ENCODE results near the gene CXCR2. TPM values are rescaled to one million over a fixed set of nuclear protein-coding genes. Genes with fewer than 3 reads are reported as not detected.
"Not testable (repeated sequence)": the region's sequence is repeated elsewhere in the genome, so short reads cannot be mapped to it uniquely, and the experiment has no call there.

CXCR2 gene
- total RNA-seq, 1 donor from 2014 or later: not detected

DNA sequence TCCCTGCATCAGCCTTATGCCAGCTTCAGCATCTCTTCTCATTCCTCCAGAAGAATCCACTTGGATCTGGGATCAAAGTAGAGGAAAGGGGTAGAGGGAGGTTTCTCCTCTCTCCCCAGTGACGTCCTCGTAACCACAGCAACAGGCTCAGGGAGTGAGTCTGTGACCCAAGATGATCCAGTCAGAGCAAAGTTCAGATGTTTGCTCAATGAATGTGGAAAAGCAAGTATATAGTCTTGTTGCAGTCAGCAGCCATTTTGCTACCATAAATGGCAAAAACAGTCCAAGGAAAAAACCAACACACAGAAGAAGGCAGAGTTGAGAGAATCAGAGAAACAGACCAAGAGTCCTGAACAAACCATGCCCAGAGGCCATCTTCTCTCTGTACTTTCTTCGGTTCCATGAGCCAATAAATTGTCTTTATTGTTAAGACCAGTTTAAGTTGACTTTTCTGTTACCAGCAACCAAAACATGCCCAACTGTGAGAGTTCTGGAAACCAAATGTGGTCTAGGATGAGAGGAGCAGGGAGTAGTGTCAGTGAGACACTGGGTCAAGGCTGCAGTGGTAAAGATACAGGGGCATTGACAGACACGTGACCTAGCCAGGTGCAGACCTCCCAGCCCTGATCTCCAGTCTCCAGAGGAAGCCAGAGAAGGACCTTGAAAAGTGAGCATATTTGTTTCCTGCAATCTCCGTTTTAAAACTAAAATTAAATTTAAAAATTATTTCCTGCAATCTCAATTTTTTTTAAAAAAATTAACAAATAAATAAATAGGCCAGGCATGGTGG is 44.1 kb downstream of the CXCR2 start:
- no peak overlapping the region for H3K4me3 Mint-ChIP-seq
- H3K27ac Mint-ChIP-seq: no peak overlapping the region
- H3K36me3 Mint-ChIP-seq (ENCODE audit: low read depth): no peaks in the 10 kb centered on the region
- intact Hi-C loops (cut with micrococcal nuclease): no loop called here
- DNase-seq (ENCODE audit: low spot score): no peak
- peaks cover 31% of the 10 kb centered on the region for H3K27me3 Mint-ChIP-seq (ENCODE audit: insufficient read depth)
- H3K9me3 Mint-ChIP-seq: no peaks in the 10 kb centered on the region
- H3K4me1 Mint-ChIP-seq (ENCODE audit: low read depth): peaks cover 35% of the 10 kb centered on the region

DNA sequence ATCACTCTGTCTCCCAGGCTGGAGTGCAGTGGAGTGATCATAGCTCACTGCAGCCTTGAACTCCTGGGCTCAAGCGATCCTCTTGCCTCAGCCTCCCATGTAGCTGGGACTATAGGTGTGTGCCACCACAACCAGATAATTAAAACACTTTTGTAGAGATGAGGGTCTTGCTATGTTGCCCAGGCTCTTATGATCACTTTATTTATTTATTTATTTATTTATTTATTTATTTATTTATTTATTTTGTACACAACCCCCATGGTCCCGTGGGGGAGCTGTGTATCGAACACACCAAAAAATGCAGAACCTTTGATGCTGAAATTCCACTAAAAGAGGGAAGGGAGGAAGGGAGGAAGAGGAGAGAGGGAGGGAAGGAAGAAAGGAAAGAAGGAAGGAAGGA is 45.9 kb downstream of the CXCR2 start:
- H3K9me3 Mint-ChIP-seq; intact Hi-C loops (cut with micrococcal nuclease); DNase-seq (ENCODE audit: low spot score); H3K27ac Mint-ChIP-seq; H3K4me3 Mint-ChIP-seq; H3K36me3 Mint-ChIP-seq (ENCODE audit: low read depth): not testable (repeated sequence)
- Mint-ChIP-seq H3K4me1 (ENCODE audit: low read depth) (peaks cover 28% of the 10 kb centered on the region), H3K27me3 (ENCODE audit: insufficient read depth) (peaks cover 25% of the 10 kb centered on the region)

DNA sequence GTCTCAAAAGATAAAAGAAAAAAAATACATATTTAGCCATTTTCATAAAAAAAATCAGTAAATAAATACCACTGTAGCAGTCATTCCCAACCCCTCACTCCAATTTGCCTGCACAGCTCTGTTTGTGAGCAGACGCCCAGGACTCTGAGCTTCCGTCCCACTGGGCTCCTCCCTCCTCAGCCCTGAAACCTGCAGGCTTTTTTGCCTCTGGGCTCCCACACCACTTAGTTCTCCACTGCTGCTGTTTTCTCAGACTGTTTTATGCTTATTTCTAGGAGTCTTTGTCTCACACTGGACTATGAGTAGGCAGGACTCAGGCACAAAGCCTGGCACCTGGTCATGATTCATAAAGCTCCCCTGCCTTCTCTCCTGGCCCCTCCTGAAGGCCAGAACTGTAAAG is 47.0 kb downstream of the CXCR2 start:
- Mint-ChIP-seq H3K4me1 (ENCODE audit: low read depth) (peaks cover 17% of the 10 kb centered on the region), H3K36me3 (ENCODE audit: low read depth) (no peaks in the 10 kb centered on the region), H3K9me3 (no peaks in the 10 kb centered on the region), H3K27ac (no peak overlapping the region), H3K27me3 (ENCODE audit: insufficient read depth) (peaks cover 25% of the 10 kb centered on the region), H3K4me3 (no peak overlapping the region)
- intact Hi-C loops (cut with micrococcal nuclease): no loop called here
- no peak for DNase-seq (ENCODE audit: low spot score)

DNA sequence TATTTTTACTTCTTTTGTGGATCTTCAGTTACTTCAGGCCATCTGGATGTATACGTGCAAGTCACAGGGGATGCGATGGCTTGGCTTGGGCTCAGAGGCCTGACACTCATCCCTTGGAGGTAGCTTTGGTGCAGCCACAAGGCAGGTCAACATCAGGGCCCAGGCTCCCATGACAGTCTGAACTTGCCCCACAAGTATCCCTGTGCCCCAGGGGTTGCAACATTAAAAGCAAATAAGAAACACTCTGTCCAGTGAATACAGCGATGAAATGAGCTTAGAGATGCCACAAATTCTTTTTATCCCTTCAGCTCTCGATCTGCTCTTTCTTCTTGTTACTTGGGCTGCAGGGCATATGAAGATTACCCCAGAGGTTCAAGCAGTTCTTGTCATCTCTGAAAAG is 54.0 kb downstream of the CXCR2 start:
- intact Hi-C loops (cut with micrococcal nuclease): loop anchor here (10.0 kb wide), 2 partner anchors 175 to 215 kb away; partner anchors contain the start of genes CATIP and CTDSP1
- H3K27me3 Mint-ChIP-seq (ENCODE audit: insufficient read depth): peaks cover 16% of the 10 kb centered on the region
- no peak overlapping the region for H3K4me3 Mint-ChIP-seq

DNA sequence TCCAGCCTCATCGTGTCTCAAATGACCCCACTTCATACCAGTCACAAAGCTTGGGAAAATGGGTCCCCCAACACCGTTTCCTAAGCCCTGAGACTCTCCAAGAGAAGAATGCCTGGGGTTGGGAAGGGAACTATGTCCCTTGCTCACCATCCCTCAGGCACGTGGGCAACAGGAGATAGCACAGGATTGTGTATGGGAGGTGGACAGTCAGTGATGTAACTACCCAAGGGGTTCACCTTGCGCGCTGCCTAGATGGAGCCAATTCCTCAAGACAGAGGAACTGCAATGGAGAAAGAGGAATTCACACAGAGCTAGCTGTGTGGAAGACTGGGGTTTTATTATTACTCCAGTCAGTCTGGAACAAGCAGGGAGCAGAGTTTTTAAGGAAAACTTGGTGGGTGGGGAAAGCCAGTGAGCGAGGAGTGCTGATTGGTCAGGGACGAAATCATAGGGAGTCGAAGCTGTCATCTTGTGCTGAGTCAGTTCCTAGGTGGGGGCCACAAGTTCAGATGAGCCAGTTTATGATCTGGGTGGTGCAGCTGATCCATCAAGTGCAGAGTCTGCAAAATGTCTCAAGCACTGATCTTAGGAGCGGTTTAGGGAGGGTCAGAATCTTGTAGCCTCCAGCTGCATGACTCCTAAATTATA is 54.8 kb downstream of the CXCR2 start:
- Mint-ChIP-seq H3K27me3 (ENCODE audit: insufficient read depth) (peaks cover 16% of the 10 kb centered on the region), H3K4me3 (no peak overlapping the region), H3K9me3 (no peaks in the 10 kb centered on the region), H3K27ac (no peak overlapping the region), H3K36me3 (ENCODE audit: low read depth) (no peaks in the 10 kb centered on the region), H3K4me1 (ENCODE audit: low read depth) (no peaks in the 10 kb centered on the region)
- intact Hi-C loops (cut with micrococcal nuclease): loop anchor here (10.0 kb wide), 2 partner anchors 174 to 214 kb away; partner anchors contain the start of genes CATIP and CTDSP1
- no peak for DNase-seq (ENCODE audit: low spot score)

More for the DNA sequence above, 54.0 kb downstream of the CXCR2 start:
- Mint-ChIP-seq H3K4me1 (ENCODE audit: low read depth) (no peaks in the 10 kb centered on the region), H3K9me3 (no peaks in the 10 kb centered on the region), H3K36me3 (ENCODE audit: low read depth) (no peaks in the 10 kb centered on the region), H3K27ac (no peak overlapping the region)
- no peak for DNase-seq (ENCODE audit: low spot score)

DNA sequence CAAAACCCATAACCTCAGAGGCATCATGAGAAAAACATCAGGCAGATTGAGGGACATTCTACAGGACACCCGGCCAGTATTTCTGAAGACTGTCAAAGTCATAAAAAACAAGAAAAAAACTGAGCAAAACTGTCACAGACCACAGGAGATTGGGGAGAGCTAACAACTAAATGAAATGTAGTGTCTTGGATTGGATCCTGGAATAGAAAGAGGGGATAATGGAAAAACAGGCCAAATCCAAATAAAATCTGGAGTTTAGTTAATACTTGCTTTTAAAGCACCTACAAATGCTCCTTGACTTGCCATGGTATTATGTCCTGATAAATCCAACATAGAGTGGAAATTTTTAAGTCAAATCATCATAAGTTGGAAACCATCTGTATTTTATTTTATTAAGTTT is 58.5 kb downstream of the CXCR2 start:
- Mint-ChIP-seq H3K4me3 (no peak overlapping the region), H3K9me3 (no peaks in the 10 kb centered on the region), H3K36me3 (ENCODE audit: low read depth) (no peaks in the 10 kb centered on the region), H3K27ac (no peak overlapping the region), H3K4me1 (ENCODE audit: low read depth) (peaks cover 10% of the 10 kb centered on the region), H3K27me3 (ENCODE audit: insufficient read depth) (peaks cover 12% of the 10 kb centered on the region)
- intact Hi-C loops (cut with micrococcal nuclease): loop anchor here (10.0 kb wide), 2 partner anchors 170 to 210 kb away; partner anchors contain the start of genes CATIP and CTDSP1
- no peak for DNase-seq (ENCODE audit: low spot score)

DNA sequence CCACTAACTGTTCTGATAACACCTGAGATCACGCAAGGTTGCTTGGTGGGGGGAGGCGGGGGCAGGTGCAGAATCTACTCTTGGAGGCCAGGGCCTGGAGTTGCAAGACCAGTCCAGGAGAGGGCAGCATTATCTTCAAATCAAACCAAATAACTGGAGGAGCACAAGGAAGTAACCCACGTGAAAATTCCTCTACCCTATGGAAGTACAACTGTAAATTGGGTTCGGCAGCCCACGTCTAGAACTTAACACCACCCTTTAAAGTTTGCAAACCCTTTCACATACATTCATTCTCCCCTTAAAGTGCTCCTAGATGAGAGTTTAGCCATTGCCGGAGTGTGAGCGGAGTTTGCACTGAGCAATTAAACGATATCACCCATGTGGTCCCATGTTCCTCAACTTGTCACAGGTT is 60.5 kb downstream of the CXCR2 start:
- no peaks in the 10 kb centered on the region for H3K36me3 Mint-ChIP-seq (ENCODE audit: low read depth)
- no peaks in the 10 kb centered on the region for H3K9me3 Mint-ChIP-seq
- intact Hi-C loops (cut with micrococcal nuclease): loop anchor here (1.0 to 10.0 kb wide), 6 partner anchors 32 to 208 kb away; partner anchors contain the start of genes AAMP, CATIP, CTDSP1 and PNKD
- H3K4me3 Mint-ChIP-seq: no peak overlapping the region
- peaks cover 5% of the 10 kb centered on the region for H3K27me3 Mint-ChIP-seq (ENCODE audit: insufficient read depth)
- no peak overlapping the region for H3K27ac Mint-ChIP-seq
- H3K4me1 Mint-ChIP-seq (ENCODE audit: low read depth): peaks cover 10% of the 10 kb centered on the region
- peak; percentile 47 for DNase-seq (ENCODE audit: low spot score)

Other genes starting within 250 kb of the CXCR2 start
- gene TNS1, start 123.0 kb upstream of the CXCR2 start, total RNA-seq: 0.41 and 1.1 TPM in 2 replicates
- 0.64 and 0.67 TPM in 2 replicates for gene RUFY4, start 56.8 kb upstream of the CXCR2 start, total RNA-seq
- gene CXCR1, start 40.9 kb downstream of the CXCR2 start, total RNA-seq: not detected in 2 replicates
- gene ARPC2, start 91.2 kb downstream of the CXCR2 start, total RNA-seq: 507 and 509 TPM in 2 replicates
- 0.54 and 0.78 TPM in 2 replicates for gene GPBAR1, start 135.0 kb downstream of the CXCR2 start, total RNA-seq
- gene AAMP, start 144.1 kb downstream of the CXCR2 start, total RNA-seq: 88.0 and 90.2 TPM in 2 replicates
- gene PNKD, start 144.5 kb downstream of the CXCR2 start, total RNA-seq: 18.6 and 20.3 TPM in 2 replicates
- gene TMBIM1, start 166.5 kb downstream of the CXCR2 start, total RNA-seq: 66.2 and 70.5 TPM in 2 replicates
- gene CATIP, start 230.8 kb downstream of the CXCR2 start, total RNA-seq: not detected in 2 replicates